ENCODE measurements around the gene TFR2. TPM values are rescaled to one million over a fixed set of nuclear protein-coding genes. Genes with fewer than 3 reads are reported as not detected.

TFR2 gene
- total and polyA plus RNA-seq, 9 of the 15 experiments (the other 6 are each of a cell fraction or from before 2014, with no cell fraction given), result 3.8 to 123 (median 51.1) TPM

- TF ChIP-seq HES1 (IDR thresholded peaks at IDR 0.05; ENCODE audit: low read depth) (no peak), NEUROD1 (IDR thresholded peaks at IDR 0.05; ENCODE audit: borderline replicate concordance, low read depth, low read length, partially characterized antibody) (no peak), KHSRP (IDR thresholded peaks at IDR 0.05) (no peak), TCF3 (CRISPR knock-in tag; IDR thresholded peaks at IDR 0.05) (no peak), JUNB (CRISPR knock-in tag; conservative IDR thresholded peaks at IDR 0.05) (no peak), ZBTB7A (IDR thresholded peaks at IDR 0.05; ENCODE audit: borderline replicate concordance, control insufficient read depth, low read depth, low read length) (peak; percentile 63; the same call in 1 of the 2 replicates)
Measured at GRCh38 chr7:100682228-100682741, 40.9 kb upstream of the TFR2 start (continued).

- Histone ChIP-seq H3K79me2 (ENCODE audit: control insufficient read depth, insufficient read depth, low read length) (peaks cover 16% of the 10 kb centered on the region; the same call in 2 of the 3 replicates), H3K27ac (ENCODE audit: extremely low read depth, low read depth, low read length) (no peak overlapping the region), H3K9ac (ENCODE audit: insufficient read depth in 1 of 2, low read depth in 2 of 2, low read length in 2 of 2) (peak overlapping the region in 1 of 2 experiments; percentile 82; a peak in 2 of 4 replicates), H3K27me3 (ENCODE audit: control insufficient read depth in 2 of 2, insufficient read depth in 2 of 2, low read length in 2 of 2) (no peaks in the 10 kb centered on the region), H3K4me1 (replicated peaks in 1 of 2; ENCODE audit: control insufficient read depth in 2 of 2, insufficient read depth in 2 of 2, low read length in 2 of 2) (peaks cover 4 to 88% of the 10 kb centered on the region in 2 experiments; a peak in 4 of 5 replicates), H4K20me1 (replicated peaks; ENCODE audit: control insufficient read depth, insufficient read depth, low read length) (peaks cover 22% of the 10 kb centered on the region; the same call in 1 of the 2 replicates), H3K9me3 (replicated peaks; ENCODE audit: control insufficient read depth, insufficient read depth, low read depth, low read length) (no peaks in the 10 kb centered on the region), H3K4me2 (ENCODE audit: insufficient read depth, low read length) (no peak overlapping the region), H3K9me1 (ENCODE audit: control insufficient read depth, insufficient read depth, low read length) (no peaks in the 10 kb centered on the region), H2AFZ (ENCODE audit: low read depth, low read length) (no peak overlapping the region), H3K4me3 (no peak overlapping the region), H3K36me3 (ENCODE audit: control insufficient read depth, insufficient read depth, low read length) (peaks cover 100% of the 10 kb centered on the region; the same call in 2 of the 3 replicates)
- ATAC-seq (no peak), FAIRE-seq (no peak), DNase-seq (ENCODE audit: extremely low read depth in 1 of 4, low spot score in 3 of 4) (no peak)
- POLR2A ChIA-PET, result interaction anchor here (0.7 to 2.4 kb wide), 8 partner anchors 9 to 346 kb away, joined by 3 to 6 read pairs (median 4); partner anchors contain the start of gene MOSPD3
- CTCF ChIA-PET (ENCODE audit: low intra/inter-chr PET ratio), result no interaction called here
- in situ Hi-C loops (cut with MboI) (no loop called here), intact Hi-C loops (cut with micrococcal nuclease) (no loop called here)
- BruUV-seq (replicated peaks), result no TSS peak
- 88% methylated on average over 23 of the region's 29 CpGs for WGBS (ENCODE audit: insufficient coverage, low coverage, missing lambda C conversion rate)
- TF ChIP-seq KAT7 (CRISPR knock-in tag; IDR thresholded peaks at IDR 0.05; ENCODE audit: borderline replicate concordance) (no peak), BRCA1 (IDR thresholded peaks at IDR 0.05) (no peak), BRCA1 (CRISPR knock-in tag; IDR thresholded peaks at IDR 0.05) (0 out of 2 replicates have a peak, but pooled peaks have one; percentile 31), PHB2 (IDR thresholded peaks at IDR 0.05; ENCODE audit: low read depth) (no peak), RBFOX2 (IDR thresholded peaks at IDR 0.05; ENCODE audit: low read depth, low read length) (peak; percentile 59), RBM22 (IDR thresholded peaks at IDR 0.05; ENCODE audit: low read depth, low read length, poor library complexity, severe bottlenecking) (peak; percentile 67), EWSR1 (IDR thresholded peaks at IDR 0.05; ENCODE audit: borderline replicate concordance, low read depth, partially characterized antibody) (no peak), POLR2A (conservative IDR thresholded peaks at IDR 0.05) (peak; percentile 46), SAFB2 (IDR thresholded peaks at IDR 0.05; ENCODE audit: borderline replicate concordance, low read depth, low read length, severe bottlenecking) (no peak), THAP12 (CRISPR knock-in tag; IDR thresholded peaks at IDR 0.05) (0 out of 2 replicates have a peak, but pooled peaks have one; percentile 34), POLR2G (IDR thresholded peaks at IDR 0.05; ENCODE audit: low read depth, low read length) (peak; percentile 61), ZNF140 (CRISPR knock-in tag; IDR thresholded peaks at IDR 0.05) (no peak), SMARCB1 (IDR thresholded peaks at IDR 0.05; ENCODE audit: insufficient read length, low read depth) (no peak)
Measured at GRCh38 chr7:100681491-100682227, 40.3 kb upstream of the TFR2 start.

Data from K562 (cell line).